Activated CD4-positive, alpha-beta memory T cell treated with anti-CD3 and anti-CD28 coated beads, Interleukin-2, amount 10 ng/mL, durations not matched to agents 7 days and 5 days (primary cell): ENCODE data around the gene LRIG1. TPM values are rescaled to one million over a fixed set of nuclear protein-coding genes. Genes with fewer than 3 reads are reported as not detected.
A peak's percentile ranks its signal among the peaks of the same experiment; 100 is the strongest.

Experiments used
- CTCF ChIA-PET: fragments of 350-600 bp; sonication (Branson Sonifier 250); formaldehyde crosslinking; loops from one replicate; lab custom pipeline; 2021; ENCODE audit warnings: antibody characterized with exemption, inconsistent platforms; lab: Charles Lee
- POLR2A ChIA-PET: fragments of 350-600 bp; sonication (Branson Sonifier 250); formaldehyde crosslinking; loops from one replicate; lab custom pipeline; 2021; ENCODE audit warnings: antibody characterized with exemption; lab: Charles Lee
- DNase-seq: peaks from one replicate; pipeline ENCODE4 v3.0.0-alpha.2; 2020
- H3K27ac Mint-ChIP-seq: one replicate; pipeline ENCODE4 v1.8.0; 2021; ENCODE audit warnings: mild to moderate bottlenecking, mixed read lengths
- H3K27me3 Mint-ChIP-seq: one replicate; pipeline ENCODE4 v1.8.0; 2021; ENCODE audit warnings: mixed read lengths
- H3K36me3 Mint-ChIP-seq: one replicate; pipeline ENCODE4 v1.8.0; 2021; ENCODE audit warnings: low read depth, mixed read lengths
- H3K4me1 Mint-ChIP-seq: one replicate; pipeline ENCODE4 v1.8.0; 2021; ENCODE audit warnings: mixed read lengths
- H3K4me3 Mint-ChIP-seq: one replicate; pipeline ENCODE4 v1.8.0; 2021; ENCODE audit warnings: mild to moderate bottlenecking, mixed read lengths
- H3K9me3 Mint-ChIP-seq: one replicate; pipeline ENCODE4 v1.8.0; 2021; ENCODE audit warnings: mixed read lengths
- total RNA-seq, 2 experiments: library from RNA; stranded (reverse); gene quantifications; one replicate each; pipeline ENCODE4 v1.2.3, GENCODE V29; 2021

The LRIG1 gene
- total RNA-seq, 2 experiments from 2014 or later: 43.0 to 43.7 TPM

DNA sequence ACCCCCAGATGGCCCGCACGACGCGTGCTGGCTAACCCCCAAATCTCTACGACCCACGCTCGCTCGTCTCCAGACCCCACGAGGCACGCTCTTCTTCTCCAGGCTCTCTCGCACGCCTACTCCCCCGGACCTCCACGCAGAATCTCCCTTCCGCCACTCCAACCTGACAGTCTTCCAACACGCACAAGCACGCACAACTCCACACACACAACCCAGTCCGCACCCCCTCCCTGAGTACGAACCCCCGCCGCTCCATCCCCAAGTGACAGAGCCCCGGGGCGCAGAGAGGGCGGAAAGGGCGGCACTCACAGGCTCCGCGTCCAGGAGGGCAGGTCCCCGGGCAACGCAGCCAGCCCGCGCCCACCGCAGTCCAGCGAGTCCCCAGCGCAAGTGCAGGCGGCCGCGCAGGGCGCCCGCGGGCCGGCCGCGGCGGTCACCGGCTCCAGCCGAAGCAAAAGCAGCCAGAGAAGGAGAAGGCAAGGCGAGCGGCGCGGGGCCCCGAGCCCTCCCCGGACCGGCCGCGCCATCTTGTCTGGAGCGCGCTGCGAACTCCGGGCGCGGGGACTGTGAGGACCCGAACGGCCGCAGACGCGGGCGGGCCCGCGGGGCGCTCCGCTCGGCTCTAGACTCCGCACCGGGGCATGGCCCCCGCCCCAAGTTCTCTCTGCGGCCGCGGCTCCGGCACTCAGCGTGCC, 794 bp downstream of the LRIG1 start:
- peak overlapping the region; percentile 88 for H3K4me3 Mint-ChIP-seq
- ChIA-PET CTCF (interaction anchor here (0.7 to 1.7 kb wide), 3 partner anchors 31 to 92 kb away, joined by 3 to 6 read pairs (median 3); no protein-coding TSS in a partner anchor), POLR2A (interaction anchor here (1.1 to 7.3 kb wide), 6 partner anchors 14 to 198 kb away, joined by 4 to 117 read pairs (median 7); no protein-coding TSS in a partner anchor)
- peak; percentile 52 for DNase-seq
- H3K27ac Mint-ChIP-seq: peak overlapping the region; percentile 73
- H3K36me3 Mint-ChIP-seq: peaks cover 3% of the 10 kb centered on the region
- H3K9me3 Mint-ChIP-seq: no peaks in the 10 kb centered on the region
- H3K27me3 Mint-ChIP-seq: peaks cover 5% of the 10 kb centered on the region
- H3K4me1 Mint-ChIP-seq: peaks cover 72% of the 10 kb centered on the region

DNA sequence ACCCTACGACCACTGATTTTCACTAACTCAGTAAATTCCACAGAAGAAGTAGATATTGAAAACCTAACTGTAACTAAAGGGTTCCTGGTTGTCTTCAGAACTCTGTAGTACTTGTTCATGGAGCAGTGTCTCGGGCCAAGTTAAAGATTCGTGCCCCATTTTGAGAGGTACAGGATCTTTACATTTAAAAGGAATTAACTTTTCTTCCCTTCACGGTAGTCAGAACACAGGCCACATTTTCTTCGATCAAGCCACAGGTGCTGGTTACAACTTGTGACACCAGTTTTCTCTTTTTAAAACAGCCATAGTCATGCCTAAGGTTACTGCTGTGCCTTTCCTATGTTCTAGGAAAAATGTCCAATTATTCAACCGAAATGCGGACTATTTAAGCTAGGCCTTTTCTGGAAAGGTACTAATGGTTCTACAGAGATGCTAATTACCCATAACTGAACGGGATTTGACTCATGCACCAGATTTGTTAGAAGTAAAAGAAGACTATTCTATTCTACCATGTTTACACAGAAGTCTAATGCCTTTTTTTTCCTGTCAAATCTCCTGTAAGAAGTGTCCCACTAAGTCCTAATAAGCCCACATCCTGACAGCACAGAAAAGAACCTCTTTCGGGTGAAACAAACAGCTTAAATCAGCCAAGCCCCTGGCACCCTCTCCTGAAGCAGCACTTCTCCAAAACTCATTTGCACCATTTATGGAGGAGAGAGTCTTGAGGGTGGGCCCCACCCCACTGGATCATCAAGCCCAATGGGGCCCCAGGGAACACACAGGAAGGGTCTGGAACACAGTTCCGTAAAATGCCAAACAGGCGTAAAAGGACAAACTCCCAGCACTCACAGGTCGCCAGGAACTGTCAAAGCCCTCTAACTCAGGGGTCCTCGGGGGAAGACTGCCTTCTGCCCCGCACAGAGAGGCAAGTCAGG, 1.9 kb downstream of the LRIG1 start:
- POLR2A ChIA-PET: interaction anchor here (0.6 to 7.3 kb wide), 6 partner anchors 13 to 197 kb away, joined by 3 to 117 read pairs (median 4); no protein-coding TSS in a partner anchor
- H3K36me3 Mint-ChIP-seq: peaks cover 3% of the 10 kb centered on the region
- peaks cover 3% of the 10 kb centered on the region for H3K27me3 Mint-ChIP-seq
- H3K27ac Mint-ChIP-seq: peak overlapping the region; percentile 73
- CTCF ChIA-PET: interaction anchor here (0.7 to 1.7 kb wide), 4 partner anchors 9 to 91 kb away, joined by 3 to 6 read pairs (median 3); no protein-coding TSS in a partner anchor
- H3K9me3 Mint-ChIP-seq: no peaks in the 10 kb centered on the region
- H3K4me1 Mint-ChIP-seq: peaks cover 82% of the 10 kb centered on the region
- H3K4me3 Mint-ChIP-seq: peak overlapping the region; percentile 88
- DNase-seq: peak; percentile 16

- Mint-ChIP-seq H3K27me3 (peaks cover 3% of the 10 kb centered on the region), H3K9me3 (no peaks in the 10 kb centered on the region), H3K36me3 (peaks cover 7% of the 10 kb centered on the region), H3K4me3 (peak overlapping the region; percentile 88), H3K4me1 (peaks cover 84% of the 10 kb centered on the region), H3K27ac (peak overlapping the region; percentile 82)
- no peak for DNase-seq
- POLR2A ChIA-PET: interaction anchor here (0.6 to 7.3 kb wide), 5 partner anchors 12 to 120 kb away, joined by 3 to 117 read pairs (median 5); no protein-coding TSS in a partner anchor
- CTCF ChIA-PET: interaction anchor here (1.0 kb wide), 1 partner anchor 18 kb away, joined by 3 read pairs; no protein-coding TSS in a partner anchor
These were observed 2.7 kb downstream of the LRIG1 start for GRCh38 chr3:66497985-66498671.

DNA sequence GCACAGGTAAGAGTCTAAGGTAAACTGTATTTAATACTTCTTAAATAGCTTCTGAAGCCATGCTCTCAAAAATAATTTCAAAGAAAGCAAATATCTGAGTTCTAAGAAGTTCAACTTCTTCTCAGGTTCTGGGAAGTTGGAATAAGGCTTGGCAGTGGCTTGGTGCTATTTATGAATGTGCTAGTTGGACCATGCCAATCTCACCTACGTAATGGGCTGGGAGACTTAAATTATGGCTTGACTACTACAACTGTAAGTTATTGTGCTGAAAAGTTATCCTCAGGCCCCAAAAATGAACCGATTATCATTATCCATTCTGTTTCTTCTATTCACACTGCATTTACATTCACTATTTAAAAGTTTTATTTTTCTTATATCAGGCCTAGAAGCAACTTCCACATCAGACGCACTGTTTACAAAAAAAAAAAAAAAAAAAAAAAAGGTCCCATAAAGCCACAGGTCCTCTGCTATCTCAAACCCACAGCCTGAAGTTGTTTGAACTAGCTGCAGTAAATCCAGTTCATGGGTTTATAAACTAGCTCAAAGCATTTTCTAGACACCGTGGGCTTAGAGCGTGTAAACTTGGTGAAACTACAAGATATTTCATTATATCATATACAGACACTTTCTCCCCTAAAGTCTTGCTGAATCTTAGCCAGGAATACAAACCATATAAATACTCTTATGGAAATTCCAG, 3.4 kb downstream of the LRIG1 start:
- peak; percentile 18 for DNase-seq
- CTCF ChIA-PET: interaction anchor here (1.0 to 3.0 kb wide), 4 partner anchors 14 to 119 kb away, joined by 3 to 8 read pairs (median 4); no protein-coding TSS in a partner anchor
- POLR2A ChIA-PET: interaction anchor here (1.1 to 7.3 kb wide), 6 partner anchors 11 to 194 kb away, joined by 5 to 117 read pairs (median 9); no protein-coding TSS in a partner anchor

GRCh38 chr3:66496746-66497145, 4.1 kb downstream of the LRIG1 start:
- peak overlapping the region; percentile 82 for H3K27ac Mint-ChIP-seq
- POLR2A ChIA-PET: interaction anchor here (1.1 to 7.3 kb wide), 6 partner anchors 11 to 193 kb away, joined by 5 to 117 read pairs (median 9); no protein-coding TSS in a partner anchor

More for the DNA sequence above, 3.4 kb downstream of the LRIG1 start:
- Mint-ChIP-seq H3K27ac (peak overlapping the region; percentile 82), H3K4me3 (peak overlapping the region; percentile 88), H3K4me1 (peaks cover 84% of the 10 kb centered on the region), H3K9me3 (no peaks in the 10 kb centered on the region), H3K36me3 (peaks cover 7% of the 10 kb centered on the region), H3K27me3 (peaks cover 1% of the 10 kb centered on the region)

GRCh38 chr3:66496301-66496700, 4.5 kb downstream of the LRIG1 start:
- no peak for DNase-seq
- Mint-ChIP-seq H3K9me3 (no peaks in the 10 kb centered on the region), H3K4me3 (peak overlapping the region; percentile 15), H3K36me3 (peaks cover 7% of the 10 kb centered on the region), H3K27me3 (peaks cover 1% of the 10 kb centered on the region), H3K27ac (peak overlapping the region; percentile 82), H3K4me1 (peaks cover 86% of the 10 kb centered on the region)
- ChIA-PET CTCF (interaction anchor here (0.6 to 3.0 kb wide), 4 partner anchors 13 to 406 kb away, joined by 3 to 8 read pairs (median 4); no protein-coding TSS in a partner anchor), POLR2A (interaction anchor here (1.5 to 7.3 kb wide), 5 partner anchors 10 to 193 kb away, joined by 5 to 117 read pairs (median 13); no protein-coding TSS in a partner anchor)

More at GRCh38 chr3:66496746-66497145, 4.1 kb downstream of the LRIG1 start:
- Mint-ChIP-seq H3K27me3 (peaks cover 1% of the 10 kb centered on the region), H3K36me3 (peaks cover 7% of the 10 kb centered on the region), H3K4me1 (peaks cover 86% of the 10 kb centered on the region), H3K4me3 (peak overlapping the region; percentile 43), H3K9me3 (no peaks in the 10 kb centered on the region)
- CTCF ChIA-PET: interaction anchor here (0.6 to 3.0 kb wide), 4 partner anchors 14 to 406 kb away, joined by 3 to 8 read pairs (median 4); no protein-coding TSS in a partner anchor
- DNase-seq: no peak

GRCh38 chr3:66495668-66496045, 5.2 kb downstream of the LRIG1 start:
- H3K4me1 Mint-ChIP-seq: peaks cover 89% of the 10 kb centered on the region
- ChIA-PET POLR2A (interaction anchor here (1.5 to 7.3 kb wide), 6 partner anchors 9 to 192 kb away, joined by 5 to 117 read pairs (median 14); no protein-coding TSS in a partner anchor), CTCF (interaction anchor here (3.0 kb wide), 1 partner anchor 13 kb away, joined by 8 read pairs; no protein-coding TSS in a partner anchor)

GRCh38 chr3:66494959-66495667, 5.7 kb downstream of the LRIG1 start:
- peak overlapping the region; percentile 14 for H3K4me3 Mint-ChIP-seq
- H3K27ac Mint-ChIP-seq: peak overlapping the region; percentile 61
- H3K27me3 Mint-ChIP-seq: no peaks in the 10 kb centered on the region
- H3K36me3 Mint-ChIP-seq: peaks cover 7% of the 10 kb centered on the region
- POLR2A ChIA-PET: interaction anchor here (2.1 to 7.3 kb wide), 3 partner anchors 9 to 27 kb away, joined by 8 to 117 read pairs (median 41); no protein-coding TSS in a partner anchor
- H3K4me1 Mint-ChIP-seq: peaks cover 95% of the 10 kb centered on the region
- CTCF ChIA-PET: interaction anchor here (3.0 kb wide), 1 partner anchor 12 kb away, joined by 8 read pairs; no protein-coding TSS in a partner anchor
- no peaks in the 10 kb centered on the region for H3K9me3 Mint-ChIP-seq
- DNase-seq: no peak

More at GRCh38 chr3:66495668-66496045, 5.2 kb downstream of the LRIG1 start:
- Mint-ChIP-seq H3K9me3 (no peaks in the 10 kb centered on the region), H3K4me3 (peak overlapping the region; percentile 14), H3K36me3 (peaks cover 7% of the 10 kb centered on the region), H3K27ac (peak overlapping the region; percentile 61), H3K27me3 (no peaks in the 10 kb centered on the region)
- DNase-seq: no peak

DNA sequence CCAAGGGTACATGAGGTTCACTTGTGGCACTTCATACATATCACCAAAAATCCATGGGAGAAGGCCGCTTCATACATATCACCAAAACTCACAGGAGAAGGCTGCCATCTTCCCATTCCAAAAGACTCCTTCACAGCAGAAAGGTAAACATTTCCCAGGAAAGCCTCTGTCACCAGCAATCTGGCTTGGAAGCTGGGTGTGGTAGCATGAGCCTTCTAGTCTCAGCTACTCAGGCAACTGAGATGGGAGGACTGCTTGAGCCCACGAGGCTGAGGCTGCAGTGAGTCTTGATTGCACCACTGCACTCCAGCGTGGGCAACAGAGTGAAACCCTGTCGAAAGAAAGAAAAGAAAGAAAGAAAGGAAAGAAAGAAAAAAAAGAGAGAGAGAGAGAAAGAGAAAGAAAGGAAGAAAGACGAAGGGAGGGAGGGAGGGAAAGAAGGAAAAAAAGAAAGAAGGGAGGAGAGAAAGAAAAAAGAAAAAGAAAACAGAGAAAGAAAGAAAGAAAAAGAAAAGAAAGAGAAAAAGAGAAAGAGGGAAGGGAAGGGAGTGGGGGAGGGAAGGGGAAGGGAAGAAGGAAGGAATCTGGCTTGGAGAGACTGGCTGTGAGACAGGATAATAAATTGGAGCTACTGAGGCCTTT, 7.2 kb downstream of the LRIG1 start:
- no peak for DNase-seq
- H3K4me3 Mint-ChIP-seq: no peak overlapping the region
- peaks cover 99% of the 10 kb centered on the region for H3K4me1 Mint-ChIP-seq
- POLR2A ChIA-PET: interaction anchor here (2.1 to 7.3 kb wide), 4 partner anchors 7 to 25 kb away, joined by 8 to 117 read pairs (median 58); no protein-coding TSS in a partner anchor
- no peaks in the 10 kb centered on the region for H3K9me3 Mint-ChIP-seq
- peak overlapping the region; percentile 59 for H3K27ac Mint-ChIP-seq
- CTCF ChIA-PET: interaction anchor here (0.9 to 4.3 kb wide), 3 partner anchors 13 to 19 kb away, joined by 3 to 30 read pairs (median 3); no protein-coding TSS in a partner anchor
- no peaks in the 10 kb centered on the region for H3K27me3 Mint-ChIP-seq
- H3K36me3 Mint-ChIP-seq: peaks cover 9% of the 10 kb centered on the region

DNA sequence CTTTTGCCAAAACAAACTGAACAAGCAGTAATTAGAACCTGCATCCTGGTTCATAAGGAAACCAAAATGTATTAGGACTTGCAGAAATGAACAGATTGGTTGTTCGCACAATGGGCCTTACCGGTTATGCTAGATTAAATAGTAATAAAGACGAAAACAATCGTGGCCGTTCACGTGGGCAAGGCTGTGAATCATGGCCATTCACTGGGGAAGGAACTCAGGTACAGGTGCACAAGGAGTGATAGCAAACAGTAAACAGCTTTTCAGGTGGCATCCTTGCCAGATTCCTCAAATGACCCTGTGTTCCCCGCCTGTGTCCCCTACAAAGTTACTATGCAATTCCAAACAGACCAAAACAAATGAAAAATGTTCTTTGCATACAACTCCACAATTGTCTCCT, 8.2 kb downstream of the LRIG1 start:
- Mint-ChIP-seq H3K4me3 (no peak overlapping the region), H3K9me3 (no peaks in the 10 kb centered on the region), H3K36me3 (peaks cover 9% of the 10 kb centered on the region), H3K27ac (peak overlapping the region; percentile 43), H3K27me3 (no peaks in the 10 kb centered on the region), H3K4me1 (peaks cover 94% of the 10 kb centered on the region)
- no peak for DNase-seq
- ChIA-PET CTCF (interaction anchor here (4.3 kb wide), 1 partner anchor 12 kb away, joined by 30 read pairs; no protein-coding TSS in a partner anchor), POLR2A (interaction anchor here (1.4 to 12.8 kb wide), 4 partner anchors 5 to 24 kb away, joined by 6 to 117 read pairs (median 58); partner anchors contain the start of gene LRIG1)
